ENCODE results near the gene GMPR.
A peak's percentile ranks its signal among the peaks of the same experiment; 100 is the strongest.
"Not testable (repeated sequence)": the region's sequence is repeated elsewhere in the genome, so short reads cannot be mapped to it uniquely, and the experiment has no call there.

Gene GMPR

GRCh38 chr6:16226117-16227047, 12.0 kb upstream of the GMPR start:
- not testable (repeated sequence) for DNase-seq

DNA sequence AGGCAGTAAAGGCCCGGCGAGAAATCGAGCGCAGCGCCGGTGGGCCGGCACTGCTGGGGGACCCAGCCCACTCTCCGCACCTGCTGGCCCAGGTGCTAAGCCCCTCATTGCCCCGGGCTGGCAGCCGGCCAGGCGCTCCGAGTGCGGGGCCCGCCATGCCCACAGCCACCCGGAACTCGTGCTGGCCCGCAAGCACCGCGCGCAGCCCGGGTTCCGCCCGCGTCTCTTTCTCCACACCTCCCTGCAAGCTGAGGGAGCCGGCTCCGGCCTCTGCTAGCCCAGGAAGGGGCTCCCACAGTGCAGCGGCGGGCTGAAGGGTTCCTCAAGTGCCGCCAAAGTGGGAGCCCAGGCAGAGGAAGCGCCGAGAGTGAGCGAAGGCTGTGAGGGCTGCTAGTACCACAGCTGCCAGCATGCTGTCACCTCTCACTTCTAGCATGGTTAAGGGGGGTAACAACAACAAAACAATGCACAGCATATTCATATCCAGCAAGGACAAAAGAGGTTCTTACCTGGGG, 11.3 kb upstream of the GMPR start:
- DNase-seq = no peak

GRCh38 chr6:16227605-16228004, 10.8 kb upstream of the GMPR start:
- no peak for DNase-seq

- no peak for DNase-seq
Observed at GRCh38 chr6:16228043-16228442, 10.3 kb upstream of the GMPR start.

DNA sequence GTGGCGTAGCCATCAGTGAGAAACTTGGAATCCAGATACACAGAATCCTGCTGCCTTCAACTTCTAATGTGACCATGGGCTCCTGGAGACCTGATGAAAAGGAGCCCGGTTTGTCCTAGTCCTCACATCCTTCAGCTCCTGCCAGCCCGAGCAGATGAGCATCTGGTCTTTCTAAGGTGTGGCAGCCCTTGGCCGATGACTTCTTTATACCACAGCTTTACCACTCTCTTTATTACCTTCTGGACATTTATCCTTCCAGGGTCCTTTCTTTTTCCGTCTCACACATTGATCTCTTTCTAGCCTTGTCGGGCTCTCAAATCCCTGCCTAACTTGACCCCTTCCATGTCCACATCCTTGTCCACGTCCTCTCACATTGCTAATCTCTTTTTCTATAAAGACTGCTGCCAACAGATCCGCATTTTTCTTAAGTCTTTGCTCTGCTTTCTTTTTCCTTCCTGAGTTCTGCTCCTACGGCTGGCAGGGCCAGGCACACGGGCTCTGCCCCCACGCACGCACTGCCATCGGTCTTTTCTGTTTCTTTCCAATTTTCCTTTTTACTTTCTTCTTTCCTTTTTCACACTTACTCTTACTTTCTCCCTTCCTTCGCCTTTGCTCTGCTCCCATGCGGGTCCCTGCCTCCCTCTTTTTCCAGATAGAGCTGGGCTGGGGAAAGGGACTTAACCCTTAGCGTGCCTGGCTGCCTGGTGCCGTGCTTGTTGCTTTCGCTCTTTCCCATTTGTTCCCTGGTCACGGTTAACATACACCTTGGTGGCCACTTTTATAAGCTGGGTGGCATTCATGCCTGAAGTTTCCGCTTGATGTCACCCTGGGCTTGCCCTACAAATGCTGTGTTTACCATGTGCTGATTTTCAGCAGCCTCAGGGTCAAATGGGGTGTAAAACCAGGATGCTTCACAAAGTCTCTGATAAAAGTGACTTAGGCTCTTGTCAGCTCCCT, 9.4 kb upstream of the GMPR start:
- DNase-seq = no peak

DNA sequence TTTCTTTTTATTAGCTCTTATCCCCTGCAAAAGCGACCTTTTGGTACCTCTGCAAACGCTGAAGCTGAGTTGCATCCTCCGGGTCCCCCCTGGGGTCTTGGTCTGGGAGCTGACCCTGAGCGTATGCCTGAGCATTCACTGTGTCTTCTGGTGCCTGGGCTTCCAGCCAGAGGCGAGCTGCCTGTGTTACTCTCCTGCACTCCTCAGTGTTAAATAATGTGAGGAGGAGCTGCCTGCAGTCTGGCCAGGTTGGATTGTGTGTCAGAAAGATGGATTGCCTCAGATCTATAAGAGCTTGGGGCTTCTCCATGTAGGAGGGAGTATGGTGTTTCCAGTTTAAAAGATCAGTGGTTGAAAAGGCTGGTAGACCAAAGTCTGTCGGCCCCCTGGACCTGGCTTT, 8.7 kb upstream of the GMPR start:
- DNase-seq = no peak

DNA sequence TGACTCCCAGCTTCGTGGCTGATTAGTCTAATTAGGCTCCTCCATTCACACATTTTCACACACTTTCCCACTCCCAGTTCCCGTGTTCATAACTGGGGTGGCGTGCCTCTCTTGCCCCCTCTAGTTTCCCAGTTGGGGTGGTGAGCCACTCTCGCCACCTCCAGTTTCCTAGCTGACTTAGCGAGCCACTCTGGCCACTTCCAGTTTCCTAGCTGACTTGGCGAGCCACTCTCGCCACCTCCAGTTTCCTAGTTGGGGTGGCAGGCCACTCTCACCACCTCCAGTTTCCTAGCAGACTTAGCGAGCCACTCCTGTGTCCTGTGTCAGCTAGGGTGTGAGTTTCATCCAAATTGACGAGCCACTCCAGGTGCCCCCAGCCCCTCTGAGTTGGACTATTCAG, 7.4 kb upstream of the GMPR start:
- DNase-seq = no peak

DNA sequence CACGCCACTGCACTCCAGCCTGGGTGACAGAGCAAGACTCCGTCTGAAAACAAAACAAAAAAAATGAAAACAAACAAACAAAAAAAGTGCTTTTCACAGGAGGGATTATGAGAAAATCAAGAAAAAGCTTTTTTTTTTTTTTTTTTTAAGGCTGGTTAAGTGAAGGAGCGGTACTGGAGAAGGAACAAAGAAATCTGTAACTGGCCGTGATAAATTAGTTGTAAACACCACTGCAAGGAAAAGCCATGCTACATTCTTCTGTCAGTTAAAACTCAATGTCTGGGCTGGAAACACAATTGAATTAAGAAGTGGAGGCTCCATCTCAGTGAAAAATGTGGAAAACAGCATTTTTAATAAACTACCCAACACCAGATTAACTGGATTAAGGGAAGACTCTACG, 6.3 kb upstream of the GMPR start:
- DNase-seq = no peak

DNA sequence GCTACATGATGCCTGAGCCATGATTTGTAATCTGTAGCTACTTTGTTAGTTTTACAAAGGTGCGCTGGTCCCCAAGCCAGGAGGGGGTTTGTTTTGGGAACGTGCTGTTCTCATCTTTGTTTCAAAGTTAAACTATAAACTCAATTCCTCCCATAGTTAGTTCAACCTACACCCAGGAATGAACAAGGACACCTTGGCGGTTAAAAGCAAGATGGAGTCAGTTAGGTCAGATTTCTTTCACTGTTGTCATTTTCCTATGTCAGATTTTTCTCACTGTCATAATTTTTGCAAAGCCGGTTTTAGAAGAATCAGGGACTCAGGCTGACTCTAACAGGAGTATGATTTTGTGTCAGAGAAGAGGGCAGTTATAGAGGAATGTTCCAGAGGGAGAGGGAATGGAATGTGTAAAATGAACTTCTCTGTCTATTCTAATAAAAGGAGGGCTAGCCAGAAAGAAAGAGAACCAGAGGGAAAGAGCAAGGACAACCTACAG, 2.3 kb upstream of the GMPR start:
- DNase-seq = no peak

- no peak for DNase-seq
Observed at GRCh38 chr6:16236631-16237199, 1.7 kb upstream of the GMPR start.

DNA sequence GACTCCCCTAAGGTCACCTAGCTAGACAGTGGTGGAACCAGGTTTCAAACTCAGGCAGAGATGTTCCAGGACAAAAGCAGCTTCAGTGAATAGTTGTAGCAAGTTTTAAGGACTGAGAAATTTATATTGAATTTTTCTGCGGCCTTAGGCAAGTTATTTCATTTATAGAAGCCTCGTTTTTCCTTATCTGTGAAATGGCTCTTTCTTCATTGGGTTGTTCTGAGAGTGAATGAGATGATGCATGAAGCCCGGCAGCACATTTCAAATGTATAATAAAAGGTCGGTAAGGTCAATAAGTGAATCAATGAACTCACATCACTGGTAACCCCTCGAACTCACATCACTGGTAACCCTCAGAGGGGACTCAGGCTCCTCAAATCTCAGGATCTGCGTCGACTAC, 1.1 kb upstream of the GMPR start:
- no peak for DNase-seq

- DNase-seq = peak in 1 of 2 donors; percentile 18
Observed at GRCh38 chr6:16238963-16239797, 793 bp downstream of the GMPR start.

GRCh38 chr6:16239798-16240123, 1.4 kb downstream of the GMPR start:
- DNase-seq = no peak

DNA sequence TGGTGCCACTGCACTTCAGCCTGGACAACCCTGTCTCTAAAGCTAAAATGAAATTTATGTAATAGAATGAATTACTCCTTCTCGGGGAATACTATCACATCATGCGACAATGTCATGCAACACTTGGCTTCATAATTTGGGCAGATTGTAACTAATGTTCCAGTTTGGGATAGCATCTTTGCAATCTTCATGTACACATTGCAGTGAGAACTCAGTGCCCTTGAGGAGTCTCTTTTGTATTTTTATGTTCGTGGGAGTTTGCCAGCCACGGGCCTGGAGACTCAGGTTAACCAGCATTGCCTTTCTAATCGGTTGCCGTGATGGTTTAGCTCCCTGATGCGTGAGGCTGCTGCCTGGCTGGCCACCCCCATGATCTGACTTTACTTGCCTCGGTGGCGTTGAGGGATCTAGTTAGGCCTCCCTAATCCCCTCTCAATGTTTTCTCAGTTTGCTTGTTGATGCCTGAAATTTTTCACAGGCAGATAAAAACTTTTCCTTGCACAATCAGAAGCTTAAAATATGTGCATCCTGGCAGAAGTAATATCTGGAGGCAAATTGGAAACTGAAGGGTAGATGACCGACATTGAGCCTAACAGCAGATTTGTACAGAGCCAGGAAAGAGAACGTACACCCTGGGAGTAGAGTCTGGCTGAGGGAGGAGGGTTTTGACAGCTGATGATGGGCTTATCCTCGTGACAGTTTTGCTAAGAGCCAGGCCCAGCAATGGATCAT, 2.4 kb downstream of the GMPR start:
- DNase-seq = no peak

DNA sequence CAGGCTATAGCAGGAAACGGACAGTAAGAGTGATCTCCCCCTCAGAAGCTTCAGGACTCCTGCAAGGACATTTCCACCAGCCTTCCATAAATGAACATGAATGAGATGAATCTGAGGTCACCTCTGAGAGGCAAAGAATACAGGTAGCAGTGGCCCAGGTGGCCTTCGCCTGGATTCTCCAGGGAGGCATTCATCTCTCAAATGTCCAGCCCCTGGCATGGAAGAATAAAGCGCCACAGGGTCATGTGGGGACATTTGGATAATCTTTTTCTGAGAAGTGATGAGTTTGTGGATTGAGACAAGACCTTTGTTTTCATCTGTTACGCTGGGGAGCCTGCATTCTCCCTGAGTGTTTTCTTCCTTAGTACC, 2.9 kb downstream of the GMPR start:
- no peak for DNase-seq

- DNase-seq = no peak
Observed at GRCh38 chr6:16243055-16243454, 4.7 kb downstream of the GMPR start.

- no peak for DNase-seq
Observed at GRCh38 chr6:16243664-16244063, 5.3 kb downstream of the GMPR start.

DNA sequence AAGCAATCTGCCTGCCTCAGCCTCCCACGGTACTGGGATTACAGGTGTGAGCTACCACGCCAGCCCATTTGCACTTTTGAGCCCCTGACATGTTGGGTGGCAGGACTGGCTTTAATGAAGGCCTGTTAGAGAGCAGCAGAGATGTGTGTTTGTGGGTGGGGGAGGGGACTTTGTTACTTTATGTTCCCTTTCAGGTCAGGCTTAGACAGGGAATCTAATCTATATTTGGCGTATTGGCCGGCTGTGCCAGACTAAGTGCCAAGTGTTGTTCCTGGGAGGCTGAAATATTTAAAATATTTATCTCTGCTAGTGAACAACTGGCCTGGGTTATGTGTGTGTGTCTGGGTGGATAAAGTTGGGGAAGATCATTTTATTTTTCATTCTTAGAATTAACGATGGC, 6.1 kb downstream of the GMPR start:
- DNase-seq = no peak

- no peak for DNase-seq
Observed at GRCh38 chr6:16244869-16245451, 6.6 kb downstream of the GMPR start.

DNA sequence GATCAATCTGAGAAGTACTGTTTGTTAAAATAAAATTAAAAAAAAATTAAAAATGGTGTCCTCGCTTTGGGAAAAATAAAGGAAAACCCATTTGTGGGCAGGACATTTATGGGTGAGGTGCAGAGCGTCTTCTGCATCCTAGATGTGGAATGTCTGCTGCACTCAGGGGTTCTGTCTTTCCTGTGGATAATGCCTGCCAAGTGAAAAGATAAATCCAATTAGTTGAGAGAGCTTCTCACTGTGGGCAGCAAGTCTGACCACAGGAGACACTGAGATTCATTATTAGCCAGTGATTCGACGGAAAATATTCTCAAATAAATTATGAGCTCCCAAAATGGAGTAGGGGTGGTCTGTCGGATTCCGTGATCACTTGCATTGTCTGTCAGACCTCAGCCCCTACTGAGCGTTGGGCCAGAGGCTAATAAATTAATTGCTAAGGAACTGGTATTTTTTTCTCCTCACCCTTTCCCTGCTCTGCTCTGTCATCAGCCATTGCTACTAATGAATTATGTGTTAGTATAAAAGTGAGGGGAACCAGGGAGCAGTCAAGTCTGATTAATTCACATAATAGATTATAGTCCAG, 10.0 kb downstream of the GMPR start:
- DNase-seq = no peak

DNA sequence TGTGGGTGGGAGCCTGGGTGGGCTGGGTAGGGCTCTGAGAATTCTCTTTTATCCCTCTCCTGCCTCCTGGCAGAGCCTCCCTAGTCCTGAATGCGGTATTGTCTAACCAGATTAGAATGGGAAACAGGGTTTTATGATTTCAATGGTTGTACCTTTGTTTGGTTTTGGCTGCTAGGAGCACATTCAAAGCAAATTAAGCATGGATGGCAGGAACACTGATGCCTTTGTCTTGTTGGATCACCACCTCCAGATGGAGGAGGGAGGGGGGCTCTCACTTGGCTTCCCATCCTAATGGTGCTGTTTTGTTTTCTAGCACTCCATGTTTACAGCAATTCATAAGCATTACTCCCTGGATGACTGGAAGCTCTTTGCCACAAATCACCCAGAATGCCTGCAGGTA, 11.6 kb downstream of the GMPR start:
- no peak for DNase-seq
